ENCODE results near the gene FRMPD4.
"Not testable (repeated sequence)": the region's sequence is repeated elsewhere in the genome, so short reads cannot be mapped to it uniquely, and the experiment has no call there.

The FRMPD4 gene

GRCh38 chrX:12538096-12538495, 399.8 kb downstream of the FRMPD4 start:
- not testable (repeated sequence) for DNase-seq (ENCODE audit: low read depth)

- not testable (repeated sequence) for DNase-seq (ENCODE audit: low read depth)
Observed at GRCh38 chrX:12542251-12542650, 404.0 kb downstream of the FRMPD4 start.

GRCh38 chrX:12548341-12548740, 410.1 kb downstream of the FRMPD4 start:
- DNase-seq (ENCODE audit: low read depth): no peak

- DNase-seq (ENCODE audit: low read depth): no peak
Observed at GRCh38 chrX:12548746-12549145, 410.5 kb downstream of the FRMPD4 start.

GRCh38 chrX:12554206-12554605, 415.9 kb downstream of the FRMPD4 start:
- DNase-seq (ENCODE audit: low read depth): no peak

GRCh38 chrX:12563121-12563520, 424.8 kb downstream of the FRMPD4 start:
- no peak for DNase-seq (ENCODE audit: low read depth)

GRCh38 chrX:12564221-12564620, 425.9 kb downstream of the FRMPD4 start:
- DNase-seq (ENCODE audit: low read depth): no peak

- DNase-seq (ENCODE audit: low read depth): no peak
Observed at GRCh38 chrX:12567857-12568256, 429.6 kb downstream of the FRMPD4 start.

- DNase-seq (ENCODE audit: low read depth): no peak
Observed at GRCh38 chrX:12570859-12571501, 432.7 kb downstream of the FRMPD4 start.

- no peak for DNase-seq (ENCODE audit: low read depth)
Observed at GRCh38 chrX:12579311-12579710, 441.0 kb downstream of the FRMPD4 start.

- no peak for DNase-seq (ENCODE audit: low read depth)
Observed at GRCh38 chrX:12580548-12580947, 442.3 kb downstream of the FRMPD4 start.

GRCh38 chrX:12581546-12581945, 443.3 kb downstream of the FRMPD4 start:
- DNase-seq (ENCODE audit: low read depth): no peak

- no peak for DNase-seq (ENCODE audit: low read depth)
Observed at GRCh38 chrX:12582649-12583048, 444.4 kb downstream of the FRMPD4 start.

- no peak for DNase-seq (ENCODE audit: low read depth)
Observed at GRCh38 chrX:12583543-12583942, 445.3 kb downstream of the FRMPD4 start.

GRCh38 chrX:12595720-12596119, 457.4 kb downstream of the FRMPD4 start:
- DNase-seq (ENCODE audit: low read depth): no peak

GRCh38 chrX:12610079-12610478, 471.8 kb downstream of the FRMPD4 start:
- DNase-seq (ENCODE audit: low read depth): no peak

- no peak for DNase-seq (ENCODE audit: low read depth)
Observed at GRCh38 chrX:12611471-12611870, 473.2 kb downstream of the FRMPD4 start.

GRCh38 chrX:12614266-12614665, 476.0 kb downstream of the FRMPD4 start:
- no peak for DNase-seq (ENCODE audit: low read depth)

GRCh38 chrX:12615061-12615460, 476.8 kb downstream of the FRMPD4 start:
- DNase-seq (ENCODE audit: low read depth): no peak

GRCh38 chrX:12617241-12617640, 479.0 kb downstream of the FRMPD4 start:
- DNase-seq (ENCODE audit: low read depth): no peak

GRCh38 chrX:12647230-12647629, 509.0 kb downstream of the FRMPD4 start:
- DNase-seq (ENCODE audit: low read depth): no peak

GRCh38 chrX:12648995-12649394, 510.7 kb downstream of the FRMPD4 start:
- no peak for DNase-seq (ENCODE audit: low read depth)

GRCh38 chrX:12657433-12657832, 519.2 kb downstream of the FRMPD4 start:
- DNase-seq (ENCODE audit: low read depth): no peak

GRCh38 chrX:12657881-12658280, 519.6 kb downstream of the FRMPD4 start:
- no peak for DNase-seq (ENCODE audit: low read depth)

- DNase-seq (ENCODE audit: low read depth): no peak
Observed at GRCh38 chrX:12661464-12661863, 523.2 kb downstream of the FRMPD4 start.
